Medulla oblongata (tissue), 1 donor: Measurements from ENCODE around the gene IRGC.

Experiments used
- DNase-seq: peaks from one replicate; pipeline ENCODE4 v3.0.0-alpha.2; 2015; ENCODE audit errors: extremely low spot score

IRGC gene

DNA sequence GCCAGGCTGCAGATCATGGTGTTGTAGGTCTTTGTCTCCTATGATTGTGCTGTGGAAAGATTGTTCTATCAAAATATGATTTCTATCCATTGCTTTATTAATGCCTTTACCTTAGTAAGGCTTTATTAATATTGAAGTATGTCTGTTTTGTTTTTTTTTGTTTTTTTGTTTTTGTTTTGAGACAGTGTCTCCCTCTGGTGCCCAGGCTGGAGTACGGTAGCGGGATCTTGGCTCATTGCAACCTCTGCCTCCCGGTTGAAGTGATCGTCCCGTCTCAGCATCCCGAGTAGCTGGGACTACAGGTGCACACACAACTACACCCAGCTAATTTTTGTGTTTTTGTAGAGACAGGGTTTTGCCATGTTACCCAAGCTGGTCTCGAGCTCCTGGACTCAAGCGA lies 7.7 kb downstream of the IRGC start:
- DNase-seq, result no peak

DNA sequence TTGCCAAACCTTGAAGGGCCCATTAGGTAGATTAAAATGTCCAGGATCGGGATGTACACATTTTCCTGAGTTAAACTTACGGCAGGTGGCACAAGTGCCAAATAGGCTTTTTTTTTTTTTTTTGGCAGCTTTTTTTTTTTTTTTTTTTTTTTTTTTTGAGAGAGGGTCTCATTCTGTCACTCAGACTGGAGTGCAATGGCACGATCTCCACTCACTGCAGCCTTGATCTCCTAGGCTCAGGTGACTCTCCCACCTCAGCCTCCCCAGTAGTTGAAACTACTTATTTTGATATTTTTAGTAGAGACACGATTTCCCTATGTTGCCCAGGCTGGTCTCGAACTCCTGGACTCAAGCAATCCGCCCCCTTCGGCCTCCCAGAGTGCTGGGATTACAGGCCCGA lies 9.0 kb downstream of the IRGC start:
- no peak for DNase-seq

DNA sequence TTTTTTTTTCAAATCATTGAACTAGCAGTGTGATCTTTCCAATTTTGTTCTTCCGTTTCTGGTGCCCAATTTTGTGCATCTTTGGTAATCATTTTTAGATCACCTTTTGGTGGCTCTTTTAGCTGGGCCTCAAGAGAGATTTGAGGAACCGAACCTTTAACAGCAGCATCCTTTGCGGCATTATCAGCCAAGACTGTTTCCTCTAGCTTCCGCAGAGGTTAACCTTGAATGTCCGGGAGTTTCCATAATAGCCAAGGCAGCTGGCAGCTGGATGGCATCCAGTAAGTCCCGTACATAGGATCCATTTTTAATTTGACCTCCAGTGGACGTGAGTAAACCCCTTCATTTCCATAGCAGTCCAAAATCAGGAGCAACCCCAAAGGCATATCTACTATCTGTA lies 9.6 kb downstream of the IRGC start:
- DNase-seq, result peak; percentile 12

GRCh38 chr19:43726736-43727592 lies 11.1 kb downstream of the IRGC start:
- DNase-seq, result no peak

DNA sequence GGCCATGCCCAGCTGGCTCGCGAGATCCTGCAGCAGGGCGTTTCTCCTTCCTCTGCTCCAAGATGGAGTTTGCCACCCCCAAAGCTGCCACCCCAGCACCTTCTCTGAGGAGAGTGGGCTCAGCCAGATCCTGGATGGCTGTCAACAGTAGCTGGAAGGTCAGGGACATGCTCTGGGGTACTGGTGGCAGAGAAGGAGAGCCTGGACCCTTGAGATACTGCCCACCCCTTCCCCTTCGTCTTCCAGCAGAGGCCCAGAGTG lies 11.6 kb downstream of the IRGC start:
- no peak for DNase-seq

GRCh38 chr19:43729919-43730318 lies 14.0 kb downstream of the IRGC start:
- DNase-seq, result no peak

- no peak for DNase-seq
These were observed 15.5 kb downstream of the IRGC start for GRCh38 chr19:43731346-43731745.

- no peak for DNase-seq
These were observed 16.0 kb downstream of the IRGC start for GRCh38 chr19:43731846-43732245.

GRCh38 chr19:43735013-43735412 lies 19.1 kb downstream of the IRGC start:
- no peak for DNase-seq

- no peak for DNase-seq
These were observed 20.1 kb downstream of the IRGC start for GRCh38 chr19:43735957-43736356.

GRCh38 chr19:43738780-43739211 lies 22.9 kb downstream of the IRGC start:
- no peak for DNase-seq

DNA sequence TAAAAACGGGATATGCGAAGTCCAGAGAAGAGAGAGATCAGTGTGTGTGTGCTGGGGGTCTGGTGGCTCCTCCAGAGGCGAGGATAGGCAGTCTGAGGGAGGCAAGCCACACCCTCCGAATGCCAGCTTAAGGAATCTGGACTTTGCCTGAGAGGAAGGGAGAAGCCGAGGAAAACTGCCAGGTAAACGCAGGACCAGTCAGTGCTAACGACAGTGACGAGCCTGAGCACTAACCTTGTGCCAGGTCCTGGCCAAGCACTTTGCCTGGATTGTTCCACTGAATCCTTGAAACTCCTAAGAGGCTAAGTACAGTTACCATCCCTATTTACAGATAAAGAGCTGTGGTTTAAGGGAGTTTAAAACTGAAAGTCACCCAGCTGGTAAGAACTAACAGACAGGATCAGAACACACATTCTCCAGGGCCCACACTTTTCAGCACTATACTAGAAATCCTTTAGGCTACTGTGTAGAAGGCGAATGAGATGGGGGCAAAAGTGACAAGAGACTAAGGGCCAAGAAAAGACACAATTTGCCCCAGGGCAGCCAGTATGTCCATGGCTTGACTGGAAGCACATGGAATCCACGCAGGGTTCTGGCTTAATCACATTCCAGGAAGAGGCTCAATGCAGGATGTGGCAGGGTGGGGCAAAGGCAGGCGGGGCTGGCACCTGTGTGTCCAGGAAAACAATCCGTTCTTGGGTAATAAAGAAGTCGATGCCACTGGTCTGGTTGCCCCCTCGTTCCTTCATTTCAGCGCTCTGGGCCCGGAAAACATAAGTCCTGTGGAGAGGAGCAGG lies 23.8 kb downstream of the IRGC start:
- no peak for DNase-seq

GRCh38 chr19:43741075-43741825 lies 25.4 kb downstream of the IRGC start:
- no peak for DNase-seq

DNA sequence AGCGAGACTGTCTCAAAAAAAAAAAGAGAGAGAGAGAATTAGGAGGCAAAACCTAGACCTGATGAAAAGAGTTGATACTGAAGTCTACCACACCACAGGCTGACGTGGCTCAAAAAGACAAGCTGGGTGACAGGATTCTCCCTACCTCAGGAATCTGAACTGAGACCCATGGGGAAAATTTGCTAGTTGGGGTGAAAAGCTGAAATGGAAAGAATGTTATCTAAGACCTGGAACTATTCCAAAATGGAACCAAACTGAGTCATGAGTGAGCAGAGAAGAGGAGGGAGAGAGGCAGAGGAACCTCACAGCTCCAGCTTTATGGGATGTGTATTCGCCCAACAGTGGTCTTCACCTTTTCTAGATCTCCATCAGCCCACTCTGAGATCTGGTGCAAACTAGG lies 27.2 kb downstream of the IRGC start:
- no peak for DNase-seq

GRCh38 chr19:43747557-43748204 lies 31.8 kb downstream of the IRGC start:
- DNase-seq, result no peak

GRCh38 chr19:43748205-43748594 lies 32.3 kb downstream of the IRGC start:
- no peak for DNase-seq

DNA sequence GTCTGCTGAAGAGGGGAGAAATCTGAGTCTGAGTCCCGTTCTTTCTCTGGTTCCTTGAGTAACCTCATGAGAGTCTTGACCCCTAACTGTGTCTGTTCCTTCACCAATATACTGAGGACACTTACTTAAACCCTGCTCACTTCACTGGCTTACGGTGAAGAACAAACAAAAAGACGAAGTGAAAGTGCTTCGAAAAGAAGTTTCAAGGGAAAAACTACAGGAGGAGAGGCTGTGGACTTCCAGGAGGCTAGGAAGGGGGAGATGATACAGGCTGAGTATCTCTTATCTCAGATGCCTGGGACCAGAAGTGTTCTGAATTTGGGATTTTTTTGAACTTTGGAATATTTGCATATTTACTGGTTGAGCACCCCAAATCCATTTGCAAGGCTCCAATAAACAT lies 32.8 kb downstream of the IRGC start:
- DNase-seq, result no peak

DNA sequence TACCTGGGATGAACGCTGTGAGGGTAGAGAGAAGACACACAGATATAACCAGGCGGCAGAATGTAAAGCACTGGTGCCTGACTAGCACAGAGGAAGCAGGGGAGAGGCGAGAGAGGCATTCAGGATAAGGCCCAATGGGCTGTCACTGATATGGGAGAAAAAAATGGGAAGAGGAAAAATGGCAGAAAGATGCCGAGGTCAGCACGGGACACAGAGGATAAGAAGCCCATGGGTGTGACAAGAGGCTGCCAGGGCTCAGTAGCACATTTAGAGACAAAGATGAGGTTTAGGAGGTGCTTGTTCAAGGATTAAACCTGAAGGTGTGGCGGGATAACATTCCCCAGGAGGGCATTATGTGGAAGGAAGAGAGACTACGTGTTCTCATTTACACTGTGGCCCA lies 33.3 kb downstream of the IRGC start:
- DNase-seq, result no peak

DNA sequence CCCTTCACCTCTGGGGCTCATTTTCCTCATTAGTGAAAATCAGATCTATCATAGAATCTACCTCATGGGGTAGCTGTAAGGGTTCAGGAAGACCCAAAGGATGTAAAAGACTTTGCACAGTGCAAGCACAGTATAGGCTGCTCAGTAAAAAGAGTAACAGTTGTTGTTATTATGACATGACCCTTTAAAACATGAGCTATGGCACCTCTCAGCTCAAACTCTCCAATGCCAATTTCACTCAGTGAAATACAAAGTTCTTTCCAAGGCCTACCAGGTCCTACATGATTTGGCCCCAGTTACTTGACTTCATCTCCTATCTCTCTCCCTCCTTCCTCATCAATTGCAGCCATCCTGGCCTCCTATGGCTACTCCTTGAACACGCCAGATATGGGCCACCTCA lies 34.0 kb downstream of the IRGC start:
- no peak for DNase-seq

GRCh38 chr19:43751466-43752220 lies 35.8 kb downstream of the IRGC start:
- no peak for DNase-seq

DNA sequence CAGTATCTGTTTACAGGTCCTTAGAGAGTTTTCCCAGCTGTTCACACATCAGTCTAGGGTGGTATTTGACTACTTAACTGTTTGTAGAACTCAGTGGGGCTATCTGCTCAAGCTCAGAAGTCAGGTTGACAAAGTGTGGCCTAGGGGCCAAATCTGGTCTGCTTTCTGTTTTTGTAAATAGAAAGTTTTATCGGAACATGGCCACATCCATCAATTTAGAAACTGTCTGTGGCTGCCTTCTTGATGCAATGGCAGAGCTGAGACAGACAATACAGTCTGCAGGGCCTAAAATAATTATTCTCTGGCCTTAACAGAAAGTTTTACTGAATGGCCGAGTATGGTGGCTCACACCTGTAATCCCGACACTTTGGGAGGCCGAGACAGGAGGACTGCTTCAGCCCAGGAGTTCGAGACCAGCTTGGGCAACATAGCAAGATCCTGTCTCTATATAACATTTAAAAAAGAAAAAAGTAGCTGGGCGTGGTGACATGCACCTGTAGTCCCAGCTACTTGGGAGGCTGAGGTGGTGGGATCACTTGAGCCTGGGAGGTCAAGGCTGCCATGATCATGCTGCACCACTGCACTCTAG lies 36.5 kb downstream of the IRGC start:
- no peak for DNase-seq
